ENCODE data around the gene MLH3.

DNA sequence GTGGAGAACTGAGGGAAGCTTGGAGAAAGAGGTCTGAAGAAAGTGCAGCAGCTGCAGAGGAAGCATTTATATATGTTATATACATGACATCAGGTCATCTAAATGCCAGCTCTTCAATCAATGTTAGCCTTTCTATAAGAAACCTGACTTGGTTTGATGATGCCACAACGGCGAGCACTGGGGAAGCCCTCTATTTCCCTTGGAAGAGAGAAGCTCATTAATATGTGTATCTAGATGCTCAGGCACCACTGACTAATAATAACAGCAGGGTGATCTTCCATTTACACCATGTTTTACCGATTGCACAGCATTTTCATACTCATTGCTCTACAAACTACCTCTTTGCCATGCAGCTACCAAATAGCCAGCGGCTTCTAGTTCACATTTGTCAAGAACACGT is 11.7 kb upstream of the MLH3 start:
- no peak for TF ChIP-seq RAD21 (IDR thresholded peaks at IDR 0.05; ENCODE audit: low read depth)
- no peak for TF ChIP-seq TAF1 (IDR thresholded peaks at IDR 0.05; ENCODE audit: low read depth)
- no peak for TF ChIP-seq CREB1 (IDR thresholded peaks at IDR 0.05; ENCODE audit: low read depth)
- TF ChIP-seq, protein P1, sequence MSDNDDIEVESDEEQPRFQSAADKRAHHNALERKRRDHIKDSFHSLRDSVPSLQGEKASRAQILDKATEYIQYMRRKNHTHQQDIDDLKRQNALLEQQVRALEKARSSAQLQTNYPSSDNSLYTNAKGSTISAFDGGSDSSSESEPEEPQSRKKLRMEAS (IDR thresholded peaks at IDR 0.05) = no peak
- no peak for TF ChIP-seq EGR1 (IDR thresholded peaks at IDR 0.05)
- no peak for TF ChIP-seq ZBTB7A (IDR thresholded peaks at IDR 0.05; ENCODE audit: low read depth)
- TF ChIP-seq REST (IDR thresholded peaks at IDR 0.05; ENCODE audit: low read depth) = no peak
- no peak for TF ChIP-seq EP300 (IDR thresholded peaks at IDR 0.05; ENCODE audit: borderline replicate concordance)
- TF ChIP-seq TEAD4 (IDR thresholded peaks at IDR 0.05) = no peak
- no peak for TF ChIP-seq NFIC (IDR thresholded peaks at IDR 0.05)
- no peak for TF ChIP-seq CEBPB (IDR thresholded peaks at IDR 0.05)
- no peak for TF ChIP-seq USF1 (IDR thresholded peaks at IDR 0.05)
- TF ChIP-seq YY1 (IDR thresholded peaks at IDR 0.05; ENCODE audit: low read depth) = no peak

Data from Ishikawa (cell line).